Neural progenitor cell (in vitro differentiated cells): ENCODE data around the gene TSACC.

Experiments used
- CTCF ChIP-seq: fragments of 200-600 bp; sonication (generic); IDR thresholded peaks from 2 replicates; pipeline ENCODE4 v1.5.1; 2017; ENCODE audit warnings: antibody characterized with exemption, mild to moderate bottlenecking
- EZH2 ChIP-seq: fragments of 200-600 bp; sonication (generic); IDR thresholded peaks from 2 replicates; pipeline ENCODE4 v1.6.1; 2017; ENCODE audit warnings: antibody characterized with exemption, mild to moderate bottlenecking, moderate library complexity
- EZH2phosphoT487 ChIP-seq: fragments of 200-600 bp; sonication (generic); IDR thresholded peaks from 2 replicates; pipeline ENCODE4 v1.6.1; 2017; ENCODE audit warnings: antibody characterized with exemption

- TF ChIP-seq EZH2: no peak
- no peak for TF ChIP-seq CTCF
- no peak for TF ChIP-seq EZH2phosphoT487
These were observed 45.3 kb upstream of the TSACC start for GRCh38 chr1:156293098-156293434.
